ENCODE data around the gene PTPRE.

PTPRE gene

DNA sequence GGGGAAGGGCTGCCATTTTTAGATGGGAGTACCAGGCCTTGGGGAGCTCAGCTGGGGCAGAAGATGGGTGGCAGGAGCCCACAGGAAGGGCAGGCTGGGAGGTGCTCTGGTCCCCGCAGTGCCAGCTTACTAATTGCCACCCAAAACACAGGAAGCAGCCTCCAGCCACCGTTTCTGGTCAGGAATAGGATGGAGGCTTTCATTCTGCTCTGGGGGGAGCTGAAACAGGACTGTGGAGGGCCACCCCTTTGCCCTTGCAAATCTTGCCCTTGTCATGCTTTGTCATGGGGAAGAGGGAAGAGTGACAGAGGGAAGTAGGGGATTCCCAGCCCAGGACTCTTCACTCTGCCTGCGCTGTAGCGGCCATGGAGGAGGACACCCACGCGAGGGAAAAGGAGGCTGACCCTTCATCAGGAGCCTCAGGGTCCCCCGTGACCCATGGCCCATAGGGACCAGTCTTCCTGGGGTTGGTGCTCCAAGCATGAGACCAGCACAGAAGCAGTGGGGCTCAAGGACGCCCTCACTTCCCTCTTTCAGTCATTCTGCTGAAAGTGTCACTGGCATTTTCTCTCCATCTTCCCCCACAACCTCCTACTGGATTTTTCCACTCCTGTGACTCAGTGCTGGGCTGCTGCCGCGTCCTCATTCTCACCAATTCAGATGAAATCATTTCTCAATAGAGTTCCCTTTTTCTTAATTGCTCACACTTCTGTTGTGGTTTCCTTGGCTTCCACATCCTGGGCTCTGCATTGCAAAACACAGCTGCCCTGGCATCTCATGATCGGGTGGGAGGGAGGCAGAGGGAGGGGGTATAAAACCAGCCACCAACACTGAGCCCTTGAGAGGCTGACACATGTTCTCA, 157.4 kb downstream of the PTPRE start:
- DNase-seq, result peak; percentile 74

DNA sequence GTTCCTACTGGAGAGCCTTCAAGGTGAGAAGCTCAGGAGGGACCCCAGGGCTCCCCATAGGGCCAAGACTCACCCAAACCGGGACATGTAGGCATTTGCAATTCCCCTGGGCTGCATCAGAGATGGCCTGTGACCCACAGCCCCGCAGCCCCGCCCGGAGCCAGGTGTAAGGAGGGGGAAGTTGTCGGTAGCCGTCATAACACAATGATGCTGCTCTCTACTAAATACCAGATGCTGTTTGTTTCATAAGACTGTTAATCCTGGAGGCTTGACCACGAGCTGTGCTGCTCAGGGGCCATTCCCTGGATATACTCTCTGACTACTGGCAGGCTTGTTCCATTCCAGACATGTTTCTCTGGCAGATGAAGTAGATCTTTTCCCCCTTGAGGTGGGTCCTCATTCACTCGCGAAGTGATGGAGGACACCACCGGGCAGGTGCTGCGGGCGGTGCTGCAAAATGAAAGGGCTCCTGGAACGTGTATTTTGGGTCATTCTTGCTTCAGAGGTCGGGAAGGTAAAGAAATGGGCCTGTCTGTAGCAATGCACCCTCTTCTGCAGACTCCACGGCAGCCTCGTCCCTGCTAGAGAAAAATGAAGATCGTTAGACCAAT, 158.2 kb downstream of the PTPRE start:
- no peak for DNase-seq

DNA sequence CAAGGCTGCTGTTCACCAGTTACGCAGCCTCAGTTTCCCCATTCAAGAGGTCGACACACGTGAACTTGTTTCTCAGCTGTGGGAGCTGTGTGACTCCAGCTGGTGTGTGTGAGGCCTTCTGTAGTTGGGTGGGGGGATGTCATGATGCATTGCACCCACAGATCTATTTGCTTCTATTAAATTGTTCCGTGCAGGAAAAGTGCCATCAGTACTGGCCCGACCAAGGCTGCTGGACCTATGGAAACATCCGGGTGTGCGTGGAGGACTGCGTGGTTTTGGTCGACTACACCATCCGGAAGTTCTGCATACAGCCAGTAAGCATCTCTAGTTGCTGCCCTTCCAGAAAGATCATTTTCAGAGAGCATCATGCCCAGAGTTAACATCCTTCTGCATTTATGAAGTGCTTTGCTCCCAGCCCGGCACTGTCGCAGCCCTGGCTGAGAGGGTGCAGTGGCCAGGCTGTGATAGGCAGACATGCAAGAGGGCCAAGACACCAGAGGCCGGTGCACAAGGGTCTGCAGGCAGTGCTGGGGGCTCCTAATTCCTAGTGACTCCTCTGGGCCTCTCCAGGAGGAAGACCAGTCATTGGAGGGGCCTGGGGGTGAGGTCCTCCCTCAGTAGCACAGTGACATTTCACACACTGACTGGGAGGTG, 159.1 kb downstream of the PTPRE start:
- no peak for DNase-seq

DNA sequence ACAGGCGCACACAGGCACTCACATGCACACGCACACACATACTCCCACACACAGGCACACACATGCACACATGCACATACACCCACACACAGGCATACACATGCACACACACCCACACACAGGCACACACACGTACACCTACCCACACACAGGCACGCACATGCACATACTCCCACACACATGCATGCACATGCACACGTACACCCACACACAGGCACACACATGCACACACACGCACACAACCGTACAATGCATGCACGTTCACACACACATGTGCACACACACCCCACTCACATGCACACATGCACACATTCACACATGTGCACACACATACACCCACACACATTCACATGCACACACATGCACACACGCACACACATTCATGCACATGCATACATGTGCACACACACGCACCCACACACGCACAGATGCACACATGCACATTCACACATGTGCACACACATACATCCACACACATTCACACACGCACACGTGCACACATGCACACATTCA, 160.0 kb downstream of the PTPRE start:
- no peak for DNase-seq

DNA sequence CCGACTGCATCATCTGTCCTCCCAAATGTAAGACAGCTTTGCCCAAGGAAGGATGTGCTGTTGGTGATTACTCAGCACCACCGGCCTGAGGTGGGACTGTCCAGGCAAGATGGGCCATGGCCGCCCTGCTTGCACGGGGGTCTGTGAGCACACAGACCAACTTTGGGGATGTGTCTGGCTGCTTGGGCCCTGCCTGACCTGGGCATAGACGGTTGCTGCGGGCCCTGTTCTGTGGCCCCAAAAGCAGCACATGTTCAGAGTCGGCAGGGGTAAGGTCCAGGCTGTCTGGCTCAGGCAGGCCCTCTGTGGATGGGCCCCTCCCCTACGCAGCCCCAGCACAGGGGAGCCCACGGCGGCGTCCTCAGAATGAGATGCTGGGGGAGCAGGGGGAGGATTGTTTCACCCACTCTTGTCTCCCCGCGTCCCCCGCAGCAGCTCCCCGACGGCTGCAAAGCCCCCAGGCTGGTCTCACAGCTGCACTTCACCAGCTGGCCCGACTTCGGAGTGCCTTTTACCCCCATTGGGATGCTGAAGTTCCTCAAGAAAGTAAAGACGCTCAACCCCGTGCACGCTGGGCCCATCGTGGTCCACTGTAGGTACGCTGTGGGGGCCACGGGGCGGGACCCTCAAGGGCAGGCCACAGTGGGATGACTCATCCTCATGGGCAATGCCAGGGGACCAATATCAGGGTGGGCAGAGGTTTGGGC, 160.9 kb downstream of the PTPRE start:
- DNase-seq, result no peak

DNA sequence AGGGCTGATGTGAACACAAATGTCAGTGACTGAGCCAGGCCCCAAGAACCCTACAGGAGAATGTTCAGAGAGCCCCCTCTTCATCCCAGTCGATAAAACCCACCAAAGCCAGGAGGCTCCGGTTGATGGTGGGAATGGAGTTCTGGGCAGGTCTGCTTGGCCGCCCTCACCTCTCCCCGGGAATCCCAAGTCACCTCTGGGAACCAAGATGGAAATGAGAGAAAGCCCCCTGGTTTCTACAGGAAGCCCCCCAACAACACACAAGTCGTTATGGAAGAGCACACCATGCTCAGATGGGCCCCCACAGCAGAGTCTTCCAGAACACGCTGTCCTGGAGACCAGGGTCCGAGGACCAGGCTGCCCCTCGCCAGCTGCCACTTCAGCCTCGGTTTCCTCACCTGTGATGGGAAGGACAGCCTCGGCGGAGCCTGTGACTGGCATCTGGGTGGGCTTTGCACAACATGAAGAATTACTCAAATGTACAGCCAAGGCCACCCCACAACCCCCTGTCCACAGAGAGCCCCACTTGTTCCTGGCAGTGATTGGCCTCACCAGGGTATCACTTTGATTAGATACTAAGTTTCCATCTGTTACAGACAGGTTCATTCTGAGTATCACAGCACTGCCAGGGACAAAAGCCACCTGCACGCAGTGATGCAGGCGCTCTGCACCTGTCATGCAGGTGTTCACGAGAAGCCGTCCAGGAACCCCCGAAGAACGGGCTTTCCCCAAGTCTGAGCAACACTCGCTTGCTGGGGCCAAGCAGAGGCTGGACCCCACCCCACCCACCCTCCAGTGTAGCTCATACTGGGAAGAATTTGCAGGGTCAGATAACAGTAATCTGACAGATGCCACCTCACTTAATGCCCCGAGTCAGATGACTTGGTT, 161.7 kb downstream of the PTPRE start:
- DNase-seq, result no peak

DNA sequence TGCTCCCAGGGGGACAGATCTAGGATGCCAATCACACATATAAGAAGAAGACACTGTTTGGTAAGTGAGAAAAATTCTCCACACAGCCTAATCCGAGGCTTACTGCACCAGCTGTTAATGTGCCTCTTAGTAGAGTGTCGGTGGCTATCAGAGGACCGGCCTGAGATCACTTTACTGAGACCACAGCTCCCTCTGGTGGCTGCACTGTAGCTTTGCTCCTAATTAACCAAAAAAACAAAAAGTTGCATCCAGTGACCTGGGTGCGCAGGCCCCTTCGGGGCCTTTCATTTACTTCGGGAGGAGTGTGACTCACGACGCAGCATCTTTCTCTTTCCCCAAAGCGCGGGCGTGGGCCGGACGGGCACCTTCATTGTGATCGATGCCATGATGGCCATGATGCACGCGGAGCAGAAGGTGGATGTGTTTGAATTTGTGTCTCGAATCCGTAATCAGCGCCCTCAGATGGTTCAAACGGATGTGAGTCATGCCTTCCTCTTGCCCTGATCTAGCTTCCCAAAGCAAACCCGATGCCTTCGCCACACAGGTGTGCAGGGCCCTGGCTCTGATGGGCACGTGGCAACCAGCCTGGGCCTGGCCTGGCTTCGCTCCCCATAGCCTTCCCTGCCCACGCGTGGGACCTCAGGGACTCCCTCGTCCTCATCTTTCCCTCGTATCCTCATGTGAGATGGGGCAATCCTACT, 162.6 kb downstream of the PTPRE start:
- DNase-seq, result peak; percentile 79

DNA sequence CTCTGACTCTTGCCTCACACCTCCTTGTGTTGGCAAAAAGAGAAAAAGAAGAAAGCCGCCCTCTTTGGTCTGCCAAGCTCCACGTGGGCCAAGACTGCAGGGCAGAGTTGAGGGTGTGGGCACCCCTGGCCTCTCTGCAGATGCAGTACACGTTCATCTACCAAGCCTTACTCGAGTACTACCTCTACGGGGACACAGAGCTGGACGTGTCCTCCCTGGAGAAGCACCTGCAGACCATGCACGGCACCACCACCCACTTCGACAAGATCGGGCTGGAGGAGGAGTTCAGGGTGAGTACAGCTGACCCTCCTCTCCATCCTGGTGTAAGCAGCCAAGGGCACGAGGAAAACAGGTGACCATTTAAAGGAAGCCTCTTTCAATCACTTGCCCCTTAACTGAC, 163.3 kb downstream of the PTPRE start:
- no peak for DNase-seq

DNA sequence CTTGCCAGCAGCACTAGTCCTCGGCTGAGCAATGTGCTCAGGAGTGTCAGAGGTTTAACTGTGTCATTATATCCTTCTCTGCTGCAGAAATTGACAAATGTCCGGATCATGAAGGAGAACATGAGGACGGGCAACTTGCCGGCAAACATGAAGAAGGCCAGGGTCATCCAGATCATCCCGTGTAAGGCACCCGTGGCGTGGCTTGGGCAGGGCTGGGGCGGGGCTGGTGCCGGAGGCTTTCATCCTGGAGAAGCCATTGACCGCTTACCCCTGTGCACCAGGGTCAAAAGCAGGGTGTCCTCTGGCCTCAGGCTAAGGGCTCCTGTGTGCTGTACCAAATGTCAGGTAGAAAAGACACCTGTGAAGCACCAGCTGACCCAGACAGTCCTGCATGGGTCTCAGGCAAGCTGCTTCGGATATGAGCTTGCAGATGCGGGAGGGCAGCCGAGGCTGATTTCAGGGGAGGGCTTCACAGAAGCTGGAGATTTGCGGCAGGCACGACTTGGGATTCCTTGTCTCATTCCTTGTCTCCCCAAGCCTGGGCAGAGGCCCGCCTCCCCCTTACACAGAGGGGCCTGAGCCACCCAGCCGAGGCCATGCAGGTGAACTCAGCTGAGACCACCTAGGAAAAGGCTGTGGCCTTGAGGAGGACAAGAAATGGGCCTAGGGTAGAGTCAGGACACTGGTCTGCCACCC, 164.0 kb downstream of the PTPRE start:
- DNase-seq, result no peak

DNA sequence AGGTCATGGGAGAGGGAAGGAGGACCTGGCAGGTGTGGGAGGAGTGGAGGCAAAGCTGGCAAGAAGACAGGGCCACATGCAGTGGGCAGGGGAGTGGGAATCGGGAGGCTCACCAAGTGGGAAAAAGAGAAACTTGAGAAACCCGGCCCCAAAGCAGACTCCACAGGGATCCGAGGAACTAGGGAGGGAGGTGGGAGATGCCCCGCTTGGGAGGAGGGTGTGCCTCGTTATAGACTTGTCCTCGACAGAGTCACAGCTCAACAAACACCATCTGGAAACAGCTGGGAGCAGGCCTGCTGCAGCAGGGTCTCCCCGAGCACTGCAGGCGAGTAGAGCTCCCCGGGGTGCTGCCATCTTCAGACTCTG, 164.5 kb downstream of the PTPRE start:
- DNase-seq, result no peak

DNA sequence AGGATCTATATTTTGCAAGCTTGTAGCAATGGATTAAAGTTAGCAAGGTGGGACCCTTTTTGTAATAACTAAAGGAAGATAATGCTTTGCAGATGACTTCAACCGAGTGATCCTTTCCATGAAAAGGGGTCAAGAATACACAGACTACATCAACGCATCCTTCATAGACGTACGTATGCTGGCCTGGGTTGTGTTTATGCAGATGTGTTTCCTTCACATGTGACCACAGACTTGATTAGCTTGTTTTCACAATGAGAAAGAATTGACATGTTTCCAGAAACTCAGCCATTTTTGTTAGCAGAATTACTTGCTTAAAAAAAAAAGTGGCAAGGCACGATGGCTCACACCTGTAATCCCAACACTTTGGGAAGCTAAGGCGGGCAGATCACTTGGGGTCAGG, 165.1 kb downstream of the PTPRE start:
- no peak for DNase-seq

DNA sequence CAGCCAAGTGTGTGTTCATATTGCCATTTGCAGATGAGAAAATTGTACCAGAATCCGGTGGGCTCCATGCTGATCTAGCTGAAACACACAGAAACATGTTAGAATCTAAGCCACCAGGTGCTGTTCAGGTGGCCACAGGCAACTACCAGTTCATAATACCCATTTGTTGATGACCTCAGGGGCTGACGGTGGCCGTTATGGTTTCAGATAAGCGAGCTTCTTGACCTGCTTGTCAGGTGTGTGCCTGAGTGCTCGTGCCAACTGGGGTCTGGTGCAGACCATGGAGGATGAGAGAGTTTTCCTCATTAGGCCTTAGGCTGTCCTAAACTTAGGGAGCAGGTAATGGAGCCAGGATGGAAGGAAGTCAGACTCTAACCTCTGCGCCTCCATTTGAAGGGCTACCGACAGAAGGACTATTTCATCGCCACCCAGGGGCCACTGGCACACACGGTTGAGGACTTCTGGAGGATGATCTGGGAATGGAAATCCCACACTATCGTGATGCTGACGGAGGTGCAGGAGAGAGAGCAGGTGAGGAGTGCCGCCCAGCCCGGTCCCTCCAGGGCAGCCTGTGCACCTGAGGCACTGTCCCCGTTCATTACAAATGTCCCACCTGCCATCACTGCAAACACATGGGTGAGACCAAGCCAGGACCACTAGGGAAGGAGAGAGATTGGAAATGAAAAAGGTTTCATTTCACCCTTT, 166.2 kb downstream of the PTPRE start:
- no peak for DNase-seq

DNA sequence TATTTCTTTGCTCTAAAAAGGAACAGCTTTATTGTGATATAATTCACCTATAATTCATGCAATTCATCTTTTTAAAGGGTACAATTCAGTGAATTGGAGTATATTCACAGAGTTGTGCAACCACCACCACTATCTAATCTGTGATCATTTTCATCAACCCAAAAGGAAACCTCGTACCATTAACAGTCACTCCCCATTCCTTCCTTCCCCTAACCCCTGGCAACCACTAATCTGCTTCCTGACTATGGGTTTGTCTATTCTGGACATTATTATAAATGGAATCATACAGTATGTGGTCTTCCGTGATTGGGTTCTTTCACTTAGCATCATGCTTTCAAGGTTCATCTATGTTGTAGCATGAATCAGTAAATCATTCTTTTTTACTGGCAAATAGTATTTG, 167.0 kb downstream of the PTPRE start:
- DNase-seq, result no peak

DNA sequence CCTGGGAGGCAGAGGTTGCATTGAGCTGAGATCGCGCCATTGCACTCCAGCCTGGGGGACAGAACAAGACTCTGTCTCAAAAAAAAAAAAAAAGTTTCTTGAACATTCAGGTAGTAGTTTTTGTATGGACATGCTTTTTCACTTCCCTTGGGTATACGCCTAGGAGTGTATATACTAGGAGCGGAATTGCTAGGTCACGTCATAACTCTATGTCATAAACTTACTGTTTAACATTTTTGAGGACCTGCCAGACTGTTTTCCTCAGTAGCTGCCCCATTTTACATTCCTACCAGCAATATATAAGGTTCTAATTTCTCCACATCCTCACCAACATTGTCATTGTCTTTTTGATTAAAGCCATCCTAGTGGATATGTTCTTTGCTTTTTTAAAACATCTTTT, 167.7 kb downstream of the PTPRE start:
- DNase-seq, result no peak

DNA sequence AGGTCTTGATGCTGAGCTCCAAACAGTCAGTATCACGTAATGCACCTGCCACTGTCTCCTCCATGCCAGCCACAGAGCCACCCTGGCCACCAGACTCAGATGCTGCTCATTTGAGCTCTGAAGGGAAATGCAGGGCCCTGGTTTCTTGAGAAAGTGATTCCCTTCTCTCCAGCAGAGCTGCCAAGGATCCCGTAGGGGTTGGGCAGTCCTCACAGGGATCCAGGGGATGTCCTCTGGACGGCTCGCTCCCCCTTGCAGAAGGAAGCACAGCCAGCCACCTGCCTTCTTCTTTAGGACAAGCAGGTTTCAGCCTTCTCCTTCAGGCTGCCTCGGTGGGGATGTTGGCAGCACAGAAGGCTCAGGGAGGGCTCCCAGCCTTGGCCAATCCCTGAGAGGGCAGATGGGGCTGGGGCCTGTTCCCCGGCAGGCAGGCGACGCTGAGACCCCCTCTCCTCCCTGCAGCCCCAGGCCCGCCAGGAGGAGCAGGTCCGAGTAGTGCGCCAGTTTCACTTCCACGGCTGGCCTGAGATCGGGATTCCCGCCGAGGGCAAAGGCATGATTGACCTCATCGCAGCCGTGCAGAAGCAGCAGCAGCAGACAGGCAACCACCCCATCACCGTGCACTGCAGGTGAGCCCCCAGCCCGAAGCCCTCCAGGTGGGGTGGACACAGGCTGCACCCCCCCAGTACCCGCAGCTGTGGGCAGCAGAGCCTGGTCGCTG, 170.4 kb downstream of the PTPRE start:
- no peak for DNase-seq

DNA sequence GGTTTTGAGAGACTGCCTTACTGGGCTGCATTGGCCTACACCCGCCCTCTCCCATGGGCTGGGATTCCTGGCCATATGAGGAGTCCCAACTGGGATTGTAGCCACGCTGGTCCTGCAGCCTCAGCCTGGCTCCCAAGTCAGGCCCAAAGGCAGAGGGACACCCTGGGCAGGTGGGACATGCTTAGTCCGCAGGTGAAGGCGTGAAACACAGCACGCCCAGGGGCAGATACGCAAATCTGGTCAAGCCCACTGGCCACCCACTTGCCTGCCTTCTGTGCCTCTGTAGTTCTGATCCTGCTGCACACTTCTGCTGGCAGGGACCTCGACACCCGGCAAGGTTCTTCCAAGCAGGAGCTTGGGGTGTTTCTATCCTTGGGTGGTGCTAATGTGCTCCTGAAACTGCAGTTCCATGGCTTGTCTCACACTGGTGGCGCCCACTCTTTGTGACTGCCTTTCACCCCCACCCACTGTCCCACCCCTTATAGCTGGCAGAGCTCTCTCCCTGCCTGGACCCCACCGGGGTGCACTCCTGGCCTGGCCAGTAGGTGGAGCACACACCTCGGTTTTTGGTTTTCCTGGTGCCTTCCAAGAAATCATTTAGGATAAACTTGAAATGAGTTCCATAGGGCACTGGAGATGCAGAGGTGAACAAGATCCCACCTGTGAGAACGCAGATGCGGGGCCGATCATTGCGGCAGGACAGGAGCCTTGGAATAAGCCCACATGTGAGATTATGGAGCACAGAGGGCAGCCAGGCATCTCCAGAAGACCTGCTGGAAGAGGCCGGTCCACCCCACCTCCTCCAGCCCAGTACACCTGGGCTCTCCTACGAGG, 171.4 kb downstream of the PTPRE start:
- peak; percentile 53 for DNase-seq

DNA sequence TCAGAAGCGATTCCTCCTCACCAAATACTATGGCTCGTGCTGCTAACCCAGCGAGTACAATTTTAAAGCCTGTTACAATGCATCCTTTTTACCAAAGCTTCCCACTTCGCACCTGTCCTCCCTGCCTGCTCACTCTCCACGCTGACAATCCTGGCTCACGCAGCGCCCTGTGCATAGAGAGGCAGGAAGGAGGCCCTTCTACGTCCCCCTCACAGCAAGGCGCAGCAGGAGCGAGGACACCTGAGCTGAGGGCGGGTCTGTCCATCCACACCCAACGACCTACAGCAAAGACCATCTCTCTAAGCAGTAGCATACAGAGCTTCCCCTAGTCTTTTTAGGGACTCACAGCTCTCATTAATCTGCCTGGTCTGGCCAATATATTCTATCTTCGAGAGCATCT, 173.3 kb downstream of the PTPRE start:
- DNase-seq, result no peak

DNA sequence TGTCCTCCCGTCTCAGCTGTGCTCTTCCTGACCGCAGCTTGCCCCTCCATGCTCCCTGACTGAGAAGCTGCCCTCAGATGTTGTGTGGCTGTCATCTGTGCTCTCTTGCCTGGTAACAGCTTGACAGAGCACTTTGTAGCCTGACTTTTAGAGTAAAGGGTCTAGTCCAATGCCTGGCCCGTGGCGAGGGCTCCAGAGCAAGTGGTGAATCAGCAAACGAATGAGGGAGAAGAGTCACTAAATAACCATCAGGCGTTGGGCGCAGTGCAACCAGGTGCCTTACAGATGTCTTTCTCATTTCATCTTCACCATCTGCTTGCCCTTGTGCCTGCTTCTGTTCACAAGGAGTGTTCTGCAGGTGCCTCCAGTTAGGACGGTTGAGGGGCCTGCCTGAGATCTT, 173.7 kb downstream of the PTPRE start:
- DNase-seq, result no peak

DNA sequence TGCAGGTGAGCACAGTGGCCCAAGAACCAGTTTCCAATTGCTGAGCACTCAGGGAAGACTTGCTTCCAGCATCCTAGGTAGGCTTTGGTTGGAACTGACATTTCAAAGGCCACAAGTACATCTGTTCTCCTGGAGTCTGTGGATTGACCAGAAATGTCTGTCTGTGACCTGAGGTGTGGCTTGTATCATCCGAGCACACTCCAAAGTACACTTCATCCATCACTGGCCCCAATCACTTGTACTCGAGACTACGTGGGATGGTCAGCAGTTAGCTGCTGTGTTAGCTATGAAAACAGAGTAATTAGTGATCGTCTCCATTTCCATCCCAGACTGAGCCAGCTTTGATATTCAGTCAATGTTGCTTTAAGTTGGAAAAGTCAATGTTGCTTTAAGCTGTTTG, 174.3 kb downstream of the PTPRE start:
- DNase-seq, result no peak

Data from CD4-positive, alpha-beta T cell treated with Interleukin-21 for 1 hour (primary cell).